Fibroblast of mammary gland (primary cell): ENCODE measurements around the gene HPSE2.

Source experiments
- DNase-seq: peaks from one replicate; pipeline ENCODE4 v3.0.0-alpha.2; 2010; ENCODE audit warnings: low read depth
- H3K4me3 ChIP-seq: 2 replicates; pipeline ENCODE4 v1.5.1; 2011; ENCODE audit warnings: low read depth, mild to moderate bottlenecking, low read length, moderate library complexity; ENCODE audit not compliant: control insufficient read depth
- CTCF ChIP-seq: conservative IDR thresholded peaks from 2 replicates; pipeline ENCODE4 v1.5.1; 2011; ENCODE audit warnings: low read depth, low read length, inconsistent platforms; ENCODE audit not compliant: control insufficient read depth, insufficient read depth

Gene HPSE2

GRCh38 chr10:99236627-99237309 is 1.1 kb upstream of the HPSE2 start:
- no peak for DNase-seq
- TF ChIP-seq CTCF, result no peak
- no peak overlapping the region for H3K4me3 ChIP-seq

DNA sequence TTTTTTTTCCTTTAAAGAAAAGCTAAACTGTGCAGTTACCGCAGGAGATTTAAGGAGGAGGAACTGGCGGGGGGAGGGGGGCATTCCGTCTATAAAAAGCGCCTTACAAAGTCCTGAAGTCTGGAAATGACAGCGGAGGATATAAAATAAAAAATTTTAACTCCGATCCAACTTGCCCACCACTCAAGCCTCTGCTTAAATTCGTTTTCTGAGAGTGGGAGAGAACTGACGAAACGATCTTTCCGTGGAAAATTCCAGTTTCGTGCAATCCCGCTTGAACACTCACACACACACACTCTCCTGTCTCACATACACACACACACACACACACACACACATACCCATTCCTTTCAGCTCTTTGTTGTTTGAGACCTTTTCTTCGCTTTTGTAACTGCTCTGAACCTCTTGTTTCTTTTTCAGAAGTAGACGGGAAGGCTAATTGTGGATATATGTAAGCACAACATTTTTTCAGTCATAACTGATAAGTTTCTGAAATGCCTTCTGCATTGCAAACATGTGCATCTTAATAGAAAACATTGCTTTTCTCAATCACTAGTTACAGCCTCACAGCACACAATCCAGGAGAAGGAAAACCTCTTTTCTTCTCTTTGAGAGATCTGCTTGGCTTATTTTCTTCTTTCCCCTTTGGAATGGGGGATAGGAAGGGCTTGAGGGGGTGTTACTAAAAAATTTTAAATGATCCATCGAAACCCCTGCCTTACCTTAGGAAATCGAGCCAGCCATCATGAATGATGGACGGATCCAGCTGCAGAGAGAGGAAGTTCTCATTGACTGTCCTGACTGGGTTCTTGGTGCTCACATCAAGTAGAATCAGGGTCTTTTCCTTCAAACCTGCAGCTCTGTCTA is 628 bp downstream of the HPSE2 start:
- TF ChIP-seq CTCF, result no peak
- no peak overlapping the region for H3K4me3 ChIP-seq
- DNase-seq, result peak; percentile 17

- peak; percentile 54 for DNase-seq
- TF ChIP-seq CTCF, result no peak
Observed at GRCh38 chr10:99234041-99234790, 1.4 kb downstream of the HPSE2 start.

DNA sequence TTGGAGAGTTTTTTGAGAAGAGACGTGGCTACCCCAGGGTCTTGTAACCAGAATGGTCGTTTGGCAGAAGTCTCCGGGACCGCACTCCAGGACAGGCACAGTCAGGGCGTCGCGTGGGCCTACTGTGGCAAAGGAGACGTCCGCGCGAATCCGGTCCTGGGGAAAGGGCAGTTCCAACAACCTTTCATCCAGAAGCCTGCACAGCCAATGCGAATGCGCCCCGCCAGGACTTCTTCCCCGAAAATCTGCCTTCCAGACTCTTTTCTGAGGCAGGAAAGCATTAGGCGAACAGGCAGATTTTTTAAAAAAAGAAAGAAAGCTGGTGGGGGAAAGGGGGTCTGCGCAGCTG is 2.0 kb downstream of the HPSE2 start:
- no peak for DNase-seq
- TF ChIP-seq CTCF, result no peak
- peak overlapping the region; percentile 40 for H3K4me3 ChIP-seq

More at GRCh38 chr10:99234041-99234790, 1.4 kb downstream of the HPSE2 start:
- peak overlapping the region; percentile 40 for H3K4me3 ChIP-seq

DNA sequence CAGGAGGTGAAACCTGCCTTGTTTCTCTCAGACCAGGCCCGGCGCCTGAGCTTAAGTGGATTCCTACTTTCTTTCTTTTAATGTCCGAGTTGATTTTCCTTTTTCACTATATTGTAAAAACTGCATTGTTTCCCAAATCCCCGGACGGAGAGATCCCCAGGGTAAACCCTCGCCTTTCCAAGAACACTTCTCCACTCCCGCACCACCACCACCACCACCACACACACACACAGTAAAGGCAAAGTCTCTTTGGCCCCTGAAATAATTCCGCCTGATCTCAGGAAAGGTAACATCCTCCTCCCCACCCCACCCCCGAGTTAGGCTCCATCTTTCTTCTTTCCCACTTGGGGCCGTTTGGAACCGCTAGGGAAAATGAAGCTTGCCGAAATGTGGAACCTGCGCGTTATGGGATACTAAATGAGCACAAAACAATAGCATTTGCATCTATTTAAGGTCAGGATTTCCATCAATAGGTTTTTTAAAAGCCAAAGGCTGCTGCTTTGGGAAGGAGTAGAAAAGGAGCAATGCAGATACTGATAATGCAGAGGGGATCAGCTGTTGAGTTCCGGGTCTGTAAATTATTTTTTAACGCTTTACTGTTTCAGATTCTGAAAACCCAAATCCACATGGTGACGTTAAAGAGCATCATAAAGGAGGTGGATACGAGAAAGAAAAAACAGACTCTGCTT is 2.5 kb downstream of the HPSE2 start:
- no peak for DNase-seq
- no peak for TF ChIP-seq CTCF
- no peak overlapping the region for H3K4me3 ChIP-seq

DNA sequence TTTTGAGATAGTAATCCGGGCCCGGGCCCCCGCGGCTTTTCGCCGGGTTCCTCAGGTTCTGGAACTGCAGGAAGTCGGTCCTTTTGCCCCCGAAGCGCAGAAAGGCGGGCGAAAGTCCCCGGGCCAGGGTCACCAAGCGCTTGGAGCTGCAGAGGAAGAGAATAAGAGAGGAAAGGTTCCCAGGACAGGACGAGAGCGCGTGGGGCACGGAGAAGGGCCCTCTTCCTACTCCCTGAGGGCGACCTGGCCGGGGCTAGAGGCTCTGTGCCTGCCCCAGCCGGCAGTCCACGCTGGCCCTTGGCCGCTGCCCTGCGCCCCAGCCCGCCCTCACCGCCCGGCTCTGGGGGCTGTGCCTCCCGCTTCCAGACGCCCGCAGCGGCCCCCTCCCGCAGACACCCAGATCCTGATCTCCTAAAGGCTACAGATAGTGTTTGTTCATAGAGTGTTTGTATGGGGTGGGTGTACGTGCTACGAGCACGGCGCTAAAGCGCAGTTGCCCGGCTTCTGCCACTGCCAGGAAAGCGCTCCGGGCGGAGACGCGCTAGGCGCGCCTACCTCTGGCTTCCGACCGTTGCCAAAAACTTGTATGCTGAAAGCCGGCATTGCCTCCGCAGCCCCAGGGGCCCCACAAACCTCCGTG is 3.2 kb downstream of the HPSE2 start:
- TF ChIP-seq CTCF, result no peak

More for the DNA sequence above, 3.2 kb downstream of the HPSE2 start:
- H3K4me3 ChIP-seq, result no peak overlapping the region
- peak; percentile 8 for DNase-seq
